Left renal cortex interstitium (tissue), 4 donors: ENCODE data around the gene ADAMTS7. TPM values are rescaled to one million over a fixed set of nuclear protein-coding genes. Genes with fewer than 3 reads are reported as not detected.
"Not testable (repeated sequence)": the region's sequence is repeated elsewhere in the genome, so short reads cannot be mapped to it uniquely, and the experiment has no call there.

ENCODE experiments used
- DNase-seq, 4 donors: peaks; one replicate each; pipeline ENCODE4 v3.0.0-alpha.2; 2013; ENCODE audit warnings: low read depth in 4 of 4, low spot score in 2 of 4, missing footprints in 1 of 4
- polyA plus RNA-seq, 4 donors: library from polyadenylated mRNA; unstranded; fragments of 120-200 nt; gene quantifications; one replicate each; pipeline ENCODE4 v1.2.1, GENCODE V29; 2013; ENCODE audit not compliant: insufficient read length in 4 of 4

ADAMTS7 gene
- polyA plus RNA-seq, 4 donors, result 19.7 to 36.7 (median 32.7) TPM

DNA sequence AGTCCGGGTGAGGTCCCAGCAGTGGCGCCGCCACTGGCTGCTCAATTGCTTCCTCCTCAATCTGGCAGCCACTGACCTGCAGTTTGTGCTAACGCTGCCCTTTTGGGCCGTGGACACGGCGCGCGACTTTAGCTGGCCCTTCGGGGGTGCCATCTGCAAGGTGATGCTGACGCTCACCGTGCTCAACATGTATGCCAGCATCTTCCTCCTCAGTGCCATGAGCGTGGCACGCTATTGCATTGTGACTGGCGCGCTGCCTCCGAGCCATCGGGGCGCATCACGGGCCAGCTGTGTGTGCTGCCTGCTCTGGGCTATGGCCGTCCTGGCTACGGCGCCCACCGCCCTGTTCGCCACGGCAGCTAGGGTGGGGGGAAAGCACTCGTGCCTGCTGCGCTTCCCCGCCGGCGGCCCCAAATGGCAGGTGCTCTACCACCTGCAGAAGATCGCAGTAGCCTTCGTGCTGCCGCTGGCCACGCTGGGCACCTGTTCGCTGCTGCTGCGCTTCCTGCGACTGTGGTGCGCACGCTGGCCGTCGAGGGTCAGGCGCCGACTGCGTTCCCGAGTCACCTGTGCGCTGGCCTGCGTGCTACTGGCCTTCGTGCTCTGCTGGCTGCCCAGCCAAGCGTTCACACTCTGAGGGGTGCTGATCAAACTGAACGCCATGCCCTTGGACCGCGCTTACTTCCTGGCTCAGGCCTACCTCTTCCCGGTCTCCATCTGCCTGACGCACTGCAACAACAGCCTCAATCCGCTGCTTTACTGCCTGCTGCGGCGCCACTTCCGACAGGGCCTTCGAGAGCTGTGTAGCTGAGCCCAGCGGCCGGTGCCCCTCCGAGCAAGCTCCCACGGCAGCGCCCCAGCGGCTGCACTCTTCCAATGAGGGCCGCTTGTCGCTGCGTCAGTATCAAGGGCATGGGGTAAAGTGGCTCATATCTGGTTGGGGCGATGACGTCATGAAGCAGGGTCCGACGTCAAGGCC lies 20.3 kb upstream of the ADAMTS7 start:
- DNase-seq, result no peak

DNA sequence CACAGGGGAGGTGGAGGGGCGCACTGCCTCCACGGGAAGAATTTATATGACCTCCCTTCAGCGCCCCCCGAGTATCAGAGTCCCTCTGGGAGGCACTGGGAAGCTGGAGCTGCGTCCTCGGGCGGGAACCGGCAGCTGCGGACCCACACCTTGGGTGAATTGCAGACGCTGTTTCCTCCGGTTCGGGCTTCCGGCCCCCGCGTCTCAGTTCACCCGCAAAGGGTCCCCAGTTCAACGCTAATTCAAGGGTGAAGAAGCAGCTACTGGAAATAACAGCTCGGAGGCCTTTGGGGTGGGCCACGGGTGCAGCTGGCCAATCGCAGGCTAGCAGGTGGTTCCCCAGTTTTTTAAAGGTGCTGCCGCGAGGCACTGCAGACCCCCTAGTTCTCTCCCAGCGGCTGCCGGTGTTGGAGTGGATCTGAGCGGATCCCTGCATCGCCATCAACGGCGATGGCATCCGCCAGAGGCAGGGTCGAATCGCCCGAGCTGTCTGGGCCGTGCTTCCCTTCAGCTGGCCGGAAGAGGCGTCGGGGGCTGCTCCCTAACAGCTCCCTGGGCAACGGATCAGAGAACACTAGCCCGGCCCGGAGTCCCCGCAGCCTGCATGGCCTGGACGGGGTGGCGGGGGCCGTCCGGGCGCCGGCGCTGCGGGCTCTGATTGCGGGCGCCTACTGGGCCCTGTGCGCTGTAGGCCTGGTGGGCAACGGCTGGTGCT lies 19.4 kb upstream of the ADAMTS7 start:
- no peak for DNase-seq

DNA sequence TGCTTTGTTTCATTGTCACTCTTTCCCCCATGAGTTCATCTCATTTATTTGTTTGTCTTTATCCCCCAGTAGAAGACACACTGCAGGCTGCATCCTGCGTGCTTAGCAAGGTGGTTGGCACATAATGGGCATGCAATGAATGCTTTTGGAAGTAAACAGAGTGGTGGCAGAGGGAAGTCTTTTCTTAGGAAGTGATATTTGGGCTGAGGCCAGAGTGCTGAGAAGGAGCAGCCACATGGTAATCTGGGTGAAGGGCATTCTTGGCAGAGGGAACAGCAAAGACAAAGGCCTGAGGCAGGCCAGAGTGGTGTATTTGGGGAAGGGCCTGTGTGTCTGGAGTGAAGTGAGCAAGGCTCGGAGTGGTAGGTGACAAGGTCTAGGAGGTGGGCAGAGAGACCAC lies 17.7 kb upstream of the ADAMTS7 start:
- DNase-seq, result no peak

DNA sequence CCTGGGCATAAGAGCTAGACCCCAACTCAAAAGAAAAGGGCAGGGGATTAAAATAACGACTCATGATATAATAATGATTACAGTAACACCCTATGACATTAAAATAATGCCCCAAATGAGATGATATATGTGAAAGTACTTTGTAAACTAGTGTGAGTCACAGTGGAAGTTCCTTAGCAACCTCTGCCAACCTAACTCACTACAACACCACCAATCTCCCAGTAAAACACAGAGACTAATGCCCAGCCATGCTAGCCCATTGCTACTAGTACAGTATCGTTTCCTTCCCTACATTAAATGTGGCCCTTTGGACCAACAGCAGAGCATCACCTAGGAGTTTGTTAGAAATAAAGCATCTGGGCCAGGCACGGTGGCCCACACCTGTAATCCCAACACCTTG lies 11.2 kb upstream of the ADAMTS7 start:
- no peak for DNase-seq

DNA sequence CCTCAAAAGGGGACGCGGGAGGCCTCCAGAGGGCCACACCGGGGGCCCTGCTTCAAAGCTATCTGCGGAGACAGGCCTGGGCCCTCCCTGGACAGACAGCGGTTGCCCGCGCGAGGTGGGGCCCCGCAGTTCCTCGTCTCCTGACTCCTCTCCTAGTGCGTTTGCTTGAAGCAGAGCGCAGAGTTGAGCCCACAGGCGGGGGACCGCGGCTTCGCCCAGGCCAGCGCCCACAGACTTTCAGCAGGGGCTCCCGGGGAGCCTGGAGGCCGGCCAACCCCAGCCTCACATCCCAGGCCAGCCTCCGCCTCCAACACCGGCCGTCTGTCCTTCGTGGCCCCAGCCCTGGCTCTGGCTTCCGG lies 540 bp upstream of the ADAMTS7 start:
- no peak for DNase-seq

DNA sequence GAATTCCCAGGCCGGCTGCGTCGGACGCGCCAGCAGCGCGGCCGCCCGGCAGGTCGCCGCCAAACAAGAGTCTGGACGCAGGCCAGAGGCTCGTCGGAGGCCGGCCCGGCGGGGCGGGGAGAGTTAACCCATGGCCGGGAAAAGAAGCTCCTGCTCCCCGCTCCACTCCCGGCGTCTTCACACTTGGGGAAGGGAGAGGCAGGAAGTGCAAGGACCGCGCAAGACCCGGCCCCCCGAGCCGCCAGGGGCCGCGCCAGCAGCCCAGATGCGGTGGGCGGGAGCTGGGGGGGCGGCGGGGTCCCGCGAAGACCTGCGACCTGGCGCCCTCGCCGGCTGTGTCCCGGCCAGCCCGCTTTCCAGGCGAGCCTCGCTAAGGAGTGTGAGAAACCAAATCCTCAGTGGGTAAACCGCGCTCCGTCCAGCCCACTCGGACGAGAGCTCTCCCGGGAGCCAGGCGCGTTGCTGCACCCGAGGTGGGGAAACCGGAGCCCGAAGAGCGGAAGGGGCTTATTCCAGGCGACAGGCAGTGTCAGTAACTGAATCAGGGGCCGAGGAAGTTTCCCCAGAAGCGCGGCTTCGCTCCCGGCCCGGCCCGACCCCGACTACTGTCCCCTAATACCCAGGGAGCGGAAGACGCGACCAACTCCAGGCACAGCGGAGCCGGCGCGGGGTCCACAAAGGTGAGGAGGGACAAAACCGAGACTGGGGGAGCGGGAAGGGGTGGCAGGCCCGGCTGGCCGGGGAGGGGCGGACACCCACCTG lies 721 bp downstream of the ADAMTS7 start:
- peak in 1 of 4 donors; percentile 44 for DNase-seq

DNA sequence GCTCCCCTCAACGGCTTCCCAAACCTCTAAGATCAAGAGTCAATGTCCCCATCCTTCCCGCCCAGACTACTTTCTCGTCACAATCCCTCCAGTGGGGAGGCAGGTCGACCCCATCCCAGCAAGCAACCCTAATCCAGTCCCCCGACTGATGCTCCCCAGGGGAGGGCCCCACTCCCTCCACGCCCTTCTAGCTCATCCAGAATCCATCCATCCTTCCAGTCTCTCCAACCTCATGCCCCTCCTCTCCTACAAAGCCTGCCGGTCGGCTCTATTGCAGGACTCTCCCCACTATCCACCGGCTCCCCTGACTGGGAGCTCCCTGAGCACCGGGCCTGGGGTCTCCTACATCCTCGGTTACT lies 1.3 kb downstream of the ADAMTS7 start:
- no peak for DNase-seq

DNA sequence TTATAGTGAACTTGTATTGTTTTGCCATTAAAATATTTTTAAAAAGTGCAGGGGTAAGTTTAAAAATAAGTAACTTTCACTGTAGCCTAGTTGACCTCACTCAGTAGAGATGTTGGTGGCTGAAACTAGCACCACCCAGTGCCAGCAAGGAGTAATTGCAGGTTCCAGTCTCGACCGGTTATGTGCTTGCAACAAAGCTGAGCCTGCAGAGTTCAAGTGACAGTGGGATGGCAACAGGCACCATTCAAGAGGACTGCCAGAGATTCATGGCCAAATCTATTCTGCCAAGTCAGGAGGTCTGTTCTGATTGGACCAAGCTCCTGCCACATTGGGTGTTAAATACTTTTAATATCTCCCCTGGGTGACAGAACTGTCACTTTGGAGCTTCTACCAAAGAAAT lies 2.7 kb downstream of the ADAMTS7 start:
- no peak for DNase-seq

DNA sequence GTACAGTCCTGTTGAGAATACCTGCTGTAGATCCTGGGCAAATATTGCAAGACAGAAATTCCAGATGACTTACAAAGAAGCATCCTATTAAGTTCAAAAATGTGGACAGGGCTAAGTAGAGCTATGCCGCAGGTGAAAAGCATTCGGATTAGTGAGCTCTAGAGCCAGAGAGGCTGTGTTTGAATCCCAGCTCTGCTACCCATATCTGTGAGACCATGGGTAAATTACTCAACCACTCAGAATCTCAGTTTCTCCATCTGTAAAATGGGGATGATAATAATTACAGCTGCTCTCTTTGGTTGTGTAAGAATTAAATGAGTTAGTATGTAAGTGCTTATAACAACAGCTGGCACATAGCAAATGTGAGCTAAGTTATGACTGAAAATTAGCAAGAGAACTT lies 3.9 kb downstream of the ADAMTS7 start:
- DNase-seq, result no peak

DNA sequence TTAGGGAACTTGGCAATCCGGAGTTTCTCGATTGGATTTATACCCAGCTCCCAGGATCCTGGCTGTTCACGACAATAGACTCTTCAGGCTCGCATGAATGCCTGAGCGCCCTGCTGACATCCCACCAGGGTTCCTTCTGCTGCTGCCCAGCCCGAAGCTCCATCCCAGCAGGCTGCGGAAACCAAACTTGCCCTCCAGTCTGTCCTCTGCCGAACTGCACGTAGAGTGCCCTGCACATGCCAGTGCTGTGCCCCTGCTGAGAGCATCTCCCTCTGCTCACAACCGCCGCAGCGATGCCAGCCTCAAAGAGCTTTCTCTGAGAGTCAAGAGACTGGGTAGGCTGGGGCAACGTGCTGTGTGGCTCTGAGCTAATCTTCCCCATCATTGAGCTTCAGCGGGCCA lies 6.9 kb downstream of the ADAMTS7 start:
- no peak for DNase-seq

DNA sequence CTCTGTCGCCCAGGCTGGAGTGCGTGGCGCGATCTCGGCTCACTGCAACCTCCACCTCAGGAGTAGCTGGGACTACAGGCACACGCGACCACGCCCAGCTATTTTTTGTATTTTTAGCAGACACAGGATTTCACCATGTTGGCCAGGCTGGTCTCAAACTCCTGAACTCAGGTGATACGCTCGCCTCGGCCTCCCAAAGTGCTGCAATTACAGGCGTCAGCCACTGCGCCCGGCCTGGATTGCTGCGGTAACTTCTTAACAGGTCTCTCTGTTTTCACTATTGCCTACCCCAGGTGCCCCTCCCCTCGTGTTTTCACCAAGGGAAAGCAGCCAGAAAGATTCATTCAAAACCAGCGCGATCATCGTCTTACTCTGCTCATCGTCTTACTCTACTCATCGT lies 10.5 kb downstream of the ADAMTS7 start:
- DNase-seq, result no peak

DNA sequence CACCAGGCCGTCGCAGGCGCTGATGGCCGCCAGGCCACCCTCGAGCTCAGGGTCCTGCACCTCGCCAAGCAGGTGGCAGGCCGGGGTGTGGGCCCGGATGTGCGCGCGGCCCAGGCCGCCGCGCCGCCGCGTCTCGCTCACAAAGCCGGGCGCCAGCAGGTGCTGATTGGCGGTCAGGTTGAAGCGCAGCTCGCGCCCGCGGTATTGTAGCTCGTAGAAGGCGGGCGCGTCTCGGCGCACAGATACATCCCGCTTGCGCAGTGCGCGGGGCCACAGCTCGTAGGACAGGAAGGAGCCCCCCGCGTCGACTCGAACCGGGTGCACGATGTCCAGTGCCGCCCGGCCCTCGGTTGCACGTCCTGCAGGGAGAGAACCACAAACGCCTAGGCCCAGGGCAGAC lies 11.1 kb downstream of the ADAMTS7 start:
- no peak for DNase-seq

DNA sequence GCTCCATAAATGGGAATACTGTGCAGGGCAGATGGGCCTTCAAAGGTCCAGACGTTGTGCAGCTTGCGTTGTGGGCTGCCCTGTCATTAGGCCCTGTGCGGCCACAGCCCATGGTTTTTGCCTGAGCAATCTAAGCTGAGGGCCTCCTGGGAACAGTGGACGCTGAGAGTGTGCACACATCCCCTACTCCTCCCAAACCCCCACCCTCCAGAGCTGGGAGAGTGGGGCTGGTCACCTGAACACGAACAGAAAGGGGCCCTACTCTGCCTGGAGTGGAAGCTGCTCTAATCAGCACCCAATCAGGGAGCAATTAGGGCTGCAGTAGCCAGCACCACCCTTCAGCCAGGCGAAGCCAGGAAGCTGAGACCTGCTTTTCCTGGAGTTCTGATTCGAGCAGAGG lies 12.2 kb downstream of the ADAMTS7 start:
- not testable (repeated sequence) for DNase-seq

DNA sequence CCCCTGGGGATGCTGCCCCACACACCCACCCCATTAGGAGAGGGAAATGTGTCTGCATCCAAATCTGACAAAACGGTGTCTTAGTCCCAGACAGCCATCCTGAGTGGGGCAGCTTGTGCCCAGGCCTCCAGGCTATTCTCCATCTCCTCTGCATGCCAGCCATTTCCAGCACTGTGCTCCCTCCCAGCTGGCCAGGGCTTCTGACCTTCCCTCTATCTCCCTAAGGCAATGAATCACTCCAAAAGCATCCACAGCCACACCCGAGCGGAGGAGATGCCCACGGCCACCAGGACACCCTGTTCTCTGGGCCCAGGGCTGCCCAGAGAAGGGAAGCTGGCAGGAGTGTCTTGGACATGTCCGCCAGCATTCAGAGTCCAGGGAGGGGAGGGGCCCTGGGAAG lies 12.9 kb downstream of the ADAMTS7 start:
- DNase-seq, result not testable (repeated sequence)

DNA sequence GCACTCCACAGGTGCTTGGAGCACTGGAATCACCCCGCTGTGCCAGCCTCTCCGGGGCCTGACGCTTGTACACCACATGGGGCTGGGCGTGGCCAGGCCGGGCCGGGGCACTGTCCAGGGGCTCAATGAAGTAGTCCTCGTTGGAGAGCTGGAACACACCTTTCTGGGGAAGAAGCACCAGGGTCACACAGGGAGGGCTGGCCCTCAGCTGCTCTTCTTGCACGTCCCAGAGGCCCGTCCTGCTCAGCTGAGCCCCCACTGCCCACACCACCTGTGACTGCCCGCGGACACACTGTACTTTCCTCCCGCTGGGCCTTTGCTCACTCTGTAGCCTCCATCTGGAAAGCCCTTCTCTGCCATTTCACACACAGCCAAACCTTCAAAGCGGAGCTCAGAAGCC lies 13.3 kb downstream of the ADAMTS7 start:
- DNase-seq, result no peak

DNA sequence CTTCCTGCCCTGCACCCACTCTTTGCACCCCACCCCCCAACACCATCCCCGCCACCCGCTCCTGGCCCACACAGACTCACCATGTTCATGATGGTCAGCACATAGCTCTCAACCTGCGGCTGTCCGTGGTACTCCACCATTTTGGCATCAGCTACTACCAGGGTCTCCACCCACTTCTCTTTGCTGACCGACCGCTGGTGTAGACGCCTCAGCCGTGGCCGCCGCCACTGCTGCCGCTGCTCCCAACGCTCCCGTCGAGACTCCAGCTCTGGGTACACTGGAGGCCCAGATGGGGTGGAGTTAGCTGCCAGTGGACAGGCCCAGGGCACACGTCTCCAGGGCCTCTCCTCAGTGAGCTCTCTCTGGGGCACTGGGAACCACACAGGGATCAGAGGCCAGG lies 14.8 kb downstream of the ADAMTS7 start:
- DNase-seq, result no peak

DNA sequence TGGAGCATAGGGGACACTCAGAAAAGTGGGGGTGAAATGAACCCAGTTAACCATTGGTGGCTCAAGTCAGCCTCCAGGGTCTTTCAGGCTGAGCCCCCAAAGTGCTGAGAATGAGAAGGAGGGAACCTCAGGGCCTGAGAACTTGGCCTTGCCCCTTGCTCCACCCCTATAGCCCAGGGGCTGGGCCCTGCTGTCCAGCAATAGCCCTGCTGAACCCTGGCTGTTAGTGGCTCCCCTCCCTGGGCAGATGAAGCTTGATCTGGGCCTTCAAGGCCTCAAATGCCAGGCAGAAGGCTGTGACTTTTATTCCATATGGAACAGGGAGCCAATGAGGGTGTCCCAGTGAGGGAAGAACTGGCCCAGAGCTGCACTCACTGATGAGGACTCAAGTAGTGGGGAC lies 16.2 kb downstream of the ADAMTS7 start:
- no peak for DNase-seq

DNA sequence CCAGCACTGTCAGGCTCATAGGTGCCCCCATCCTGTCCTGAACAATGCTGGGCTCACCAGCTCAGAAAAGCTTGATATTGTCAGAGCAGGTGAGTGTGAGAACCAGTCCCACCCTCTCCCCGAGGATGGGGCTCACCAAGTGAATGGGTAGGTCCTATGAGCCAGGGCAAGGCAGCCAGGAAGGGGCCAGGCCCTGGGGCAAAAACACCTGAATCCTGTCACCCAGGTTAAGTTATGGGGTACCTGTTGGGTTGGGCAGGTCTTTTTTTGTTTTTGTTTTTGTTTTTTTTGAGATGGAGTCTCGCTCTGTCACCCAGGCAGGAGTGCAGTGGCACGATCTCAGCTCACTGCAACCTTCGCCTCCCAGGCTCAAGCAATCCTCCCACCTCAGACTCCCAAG lies 16.8 kb downstream of the ADAMTS7 start:
- DNase-seq, result not testable (repeated sequence)

DNA sequence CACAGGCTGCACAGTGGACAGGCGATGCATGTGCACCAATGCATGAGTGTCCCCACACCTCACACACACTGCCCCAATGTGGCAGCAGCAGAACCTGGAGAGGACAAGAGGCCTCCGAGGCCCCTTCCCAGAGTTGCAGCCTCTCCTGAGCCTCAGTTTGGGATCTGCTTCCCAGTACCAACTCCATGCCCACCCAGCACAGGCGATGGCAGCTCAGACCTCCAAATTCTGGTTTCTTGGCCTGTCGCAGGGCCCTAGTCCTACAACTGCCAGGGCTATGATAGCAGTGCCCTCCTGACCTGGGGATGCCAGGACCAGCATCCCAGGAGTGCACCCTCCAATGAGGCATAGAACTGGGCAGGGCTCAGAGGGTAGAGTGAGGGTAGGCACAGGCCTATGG lies 19.9 kb downstream of the ADAMTS7 start:
- no peak for DNase-seq

DNA sequence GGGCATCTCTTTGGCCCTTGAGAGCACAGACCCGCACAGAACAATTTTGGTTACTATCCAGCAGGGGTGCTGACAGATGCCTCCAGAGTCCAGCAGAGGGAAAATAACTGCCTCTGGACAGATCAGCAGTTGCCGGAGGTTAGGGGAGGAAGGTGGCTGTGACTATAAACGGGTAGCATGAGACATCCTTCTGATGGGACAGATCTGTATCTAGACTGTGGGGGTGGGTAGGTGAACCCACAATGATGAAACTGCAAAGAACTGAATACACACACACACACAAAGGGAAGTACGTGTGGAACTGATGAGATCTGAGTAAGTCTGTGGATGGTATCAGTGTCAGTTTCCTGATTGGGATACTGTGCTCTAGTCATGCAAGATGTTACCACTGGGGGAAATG lies 21.2 kb downstream of the ADAMTS7 start:
- no peak for DNase-seq

DNA sequence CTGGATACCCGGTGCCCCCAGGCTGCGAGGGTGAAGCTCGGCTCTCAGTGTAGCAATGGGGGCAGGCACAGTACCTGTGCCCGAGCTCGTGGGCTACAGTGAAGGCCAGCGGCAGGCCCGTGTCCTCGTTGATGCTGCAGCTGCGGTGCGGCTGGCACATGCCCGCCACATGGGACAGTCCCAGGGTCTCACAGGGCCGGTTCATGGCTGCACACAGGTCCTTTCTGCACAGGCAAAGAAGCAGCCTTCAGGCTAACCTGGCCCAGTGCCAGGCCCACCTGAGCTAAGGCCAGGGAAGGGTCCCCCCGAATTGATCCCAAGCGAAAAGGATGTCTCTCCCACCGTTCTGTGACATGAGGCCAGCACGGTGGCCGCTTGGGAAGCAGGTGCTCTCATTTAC lies 21.6 kb downstream of the ADAMTS7 start:
- DNase-seq, result no peak
